GM19328 (cell line): ENCODE measurements around the gene SIK3.

Source experiments
- ATAC-seq: cut with Tn5 transposase; IDR thresholded peaks from one replicate; pipeline ENCODE4 v1.9.1; 2021; ENCODE audit warnings: mild to moderate bottlenecking, moderate library complexity; ENCODE audit not compliant: unreplicated experiment

Gene SIK3

GRCh38 chr11:116973270-116973669, 125.0 kb downstream of the SIK3 start:
- ATAC-seq, result no peak

- no peak for ATAC-seq
These were observed 125.5 kb downstream of the SIK3 start for GRCh38 chr11:116972691-116973090.

GRCh38 chr11:116970485-116971292, 127.5 kb downstream of the SIK3 start:
- ATAC-seq, result no peak

- ATAC-seq, result no peak
These were observed 128.5 kb downstream of the SIK3 start for GRCh38 chr11:116969694-116970093.

GRCh38 chr11:116964269-116964668, 134.0 kb downstream of the SIK3 start:
- no peak for ATAC-seq

GRCh38 chr11:116963813-116964212, 134.4 kb downstream of the SIK3 start:
- ATAC-seq, result no peak

GRCh38 chr11:116962108-116962507, 136.1 kb downstream of the SIK3 start:
- no peak for ATAC-seq

GRCh38 chr11:116960930-116961329, 137.3 kb downstream of the SIK3 start:
- no peak for ATAC-seq

- ATAC-seq, result no peak
These were observed 140.0 kb downstream of the SIK3 start for GRCh38 chr11:116958246-116958645.

- no peak for ATAC-seq
These were observed 142.3 kb downstream of the SIK3 start for GRCh38 chr11:116955949-116956348.

GRCh38 chr11:116955548-116955947, 142.7 kb downstream of the SIK3 start:
- ATAC-seq, result no peak

GRCh38 chr11:116953530-116954285, 144.5 kb downstream of the SIK3 start:
- ATAC-seq, result no peak

GRCh38 chr11:116951762-116952161, 146.5 kb downstream of the SIK3 start:
- ATAC-seq, result no peak

GRCh38 chr11:116950210-116950609, 148.0 kb downstream of the SIK3 start:
- ATAC-seq, result no peak

- ATAC-seq, result no peak
These were observed 149.8 kb downstream of the SIK3 start for GRCh38 chr11:116948391-116948790.

- ATAC-seq, result no peak
These were observed 151.8 kb downstream of the SIK3 start for GRCh38 chr11:116946414-116946813.

GRCh38 chr11:116939499-116939898, 158.7 kb downstream of the SIK3 start:
- ATAC-seq, result no peak

GRCh38 chr11:116938471-116939070, 159.7 kb downstream of the SIK3 start:
- no peak for ATAC-seq

GRCh38 chr11:116936754-116937446, 161.3 kb downstream of the SIK3 start:
- no peak for ATAC-seq

GRCh38 chr11:116935514-116935913, 162.7 kb downstream of the SIK3 start:
- no peak for ATAC-seq

- no peak for ATAC-seq
These were observed 163.1 kb downstream of the SIK3 start for GRCh38 chr11:116935089-116935488.
